Vagina (tissue), 2 donors: ENCODE results near the gene CSTF1. TPM values are rescaled to one million over a fixed set of nuclear protein-coding genes. Genes with fewer than 3 reads are reported as not detected.
A peak's percentile ranks its signal among the peaks of the same experiment; 100 is the strongest.

Source experiments
- DNase-seq, 2 donors: peaks; one replicate each; pipeline ENCODE4 v3.0.0-alpha.2; 2017; ENCODE audit errors: extremely low spot score in 2 of 2
- H3K27ac ChIP-seq: fragments of 200-600 bp; sonication (generic); one replicate; pipeline ENCODE4 v1.5.1; 2019
- H3K27me3 ChIP-seq: fragments of 200-600 bp; sonication (generic); one replicate; pipeline ENCODE4 v1.5.1; 2019
- H3K36me3 ChIP-seq, 2 donors: fragments of 200-600 bp; sonication (generic); one replicate each; pipeline ENCODE4 v1.5.1; 2017 to 2019
- H3K4me1 ChIP-seq: fragments of 200-600 bp; sonication (generic); one replicate; pipeline ENCODE4 v1.5.1; 2019
- H3K4me3 ChIP-seq, 2 donors: fragments of 200-600 bp; sonication (generic); 1 replicate in 1 of 2; 2 replicates in 1 of 2; pipeline ENCODE4 v1.5.1; 2016 to 2019
- H3K9me3 ChIP-seq: fragments of 200-600 bp; sonication (generic); one replicate; pipeline ENCODE4 v1.5.1; 2019
- CTCF ChIP-seq, 3 experiments: fragments of 450-650 bp in 2 of 3; fragments of 200-600 bp in 1 of 3; sonication (generic) in 1 of 3; IDR thresholded peaks; one replicate each; pipeline ENCODE4 v1.5.1; 2017 to 2019; ENCODE audit warnings: antibody characterized with exemption in 3 of 3, mild to moderate bottlenecking in 2 of 3, moderate library complexity in 2 of 3
- POLR2A ChIP-seq, 2 donors: fragments of 450-650 bp; IDR thresholded peaks; one replicate each; pipeline ENCODE4 v1.6.1; 2017; ENCODE audit warnings: antibody characterized with exemption in 2 of 2, mild to moderate bottlenecking in 2 of 2, moderate library complexity in 2 of 2
- POLR2AphosphoS5 ChIP-seq, 2 donors: sonication (generic); formaldehyde crosslinking; IDR thresholded peaks; one replicate each; pipeline ENCODE4 v1.9.0; 2017; ENCODE audit warnings: antibody characterized with exemption in 2 of 2, mild to moderate bottlenecking in 2 of 2, low read depth in 1 of 2; ENCODE audit not compliant: insufficient read depth in 1 of 2
- intact Hi-C: fragments of 100-400 bp; cut with DNase I; formaldehyde crosslinking; loops from one replicate; pipeline ENCODE4 v1.15.1; 2023
- total RNA-seq: library from RNA; depleted of rRNA; stranded (reverse); fragments of >200 nt; gene quantifications from one replicate; pipeline ENCODE4 v1.2.3, GENCODE V29; 2016

Gene CSTF1
- total RNA-seq, 1 donor from 2014 or later = 27.0 TPM

GRCh38 chr20:56376331-56376730 is 16.1 kb upstream of the CSTF1 start:
- intact Hi-C loops = no loop called here

GRCh38 chr20:56378386-56378785 is 14.1 kb upstream of the CSTF1 start:
- DNase-seq = no peak
- H3K27me3 ChIP-seq = no peaks in the 10 kb centered on the region
- H3K27ac ChIP-seq = no peak overlapping the region
- intact Hi-C loops = no loop called here
- no peaks in the 10 kb centered on the region for H3K9me3 ChIP-seq
- H3K4me1 ChIP-seq = no peaks in the 10 kb centered on the region
- no peak overlapping the region for H3K4me3 ChIP-seq
- TF ChIP-seq POLR2AphosphoS5 (IDR thresholded peaks at IDR 0.05; ENCODE audit: insufficient read depth in 1 of 2, low read depth in 1 of 2) (no peak), CTCF (IDR thresholded peaks at IDR 0.05) (no peak), POLR2A (IDR thresholded peaks at IDR 0.05) (no peak)
- H3K36me3 ChIP-seq = no peaks in the 10 kb centered on the region

More at GRCh38 chr20:56376331-56376730, 16.1 kb upstream of the CSTF1 start:
- no peaks in the 10 kb centered on the region for H3K27me3 ChIP-seq
- no peak for TF ChIP-seq POLR2A (IDR thresholded peaks at IDR 0.05)
- TF ChIP-seq CTCF (IDR thresholded peaks at IDR 0.05) = no peak
- TF ChIP-seq POLR2AphosphoS5 (IDR thresholded peaks at IDR 0.05; ENCODE audit: insufficient read depth in 1 of 2, low read depth in 1 of 2) = no peak
- H3K4me1 ChIP-seq = no peaks in the 10 kb centered on the region
- no peak overlapping the region for H3K27ac ChIP-seq
- no peak for DNase-seq
- H3K36me3 ChIP-seq = no peaks in the 10 kb centered on the region
- H3K4me3 ChIP-seq = no peak overlapping the region
- no peaks in the 10 kb centered on the region for H3K9me3 ChIP-seq

- no peak overlapping the region for H3K4me3 ChIP-seq
- DNase-seq = no peak
- no peak overlapping the region for H3K27ac ChIP-seq
- H3K4me1 ChIP-seq = no peaks in the 10 kb centered on the region
- no peak for TF ChIP-seq POLR2A (IDR thresholded peaks at IDR 0.05)
- no peak for TF ChIP-seq CTCF (IDR thresholded peaks at IDR 0.05)
- no peak for TF ChIP-seq POLR2AphosphoS5 (IDR thresholded peaks at IDR 0.05; ENCODE audit: insufficient read depth in 1 of 2, low read depth in 1 of 2)
- intact Hi-C loops = no loop called here
- H3K27me3 ChIP-seq = no peaks in the 10 kb centered on the region
- H3K36me3 ChIP-seq = no peaks in the 10 kb centered on the region
- no peaks in the 10 kb centered on the region for H3K9me3 ChIP-seq
These were observed 12.1 kb upstream of the CSTF1 start for GRCh38 chr20:56380375-56380774.

- no peaks in the 10 kb centered on the region for H3K4me1 ChIP-seq
- no peaks in the 10 kb centered on the region for H3K36me3 ChIP-seq
- intact Hi-C loops = no loop called here
- no peak overlapping the region for H3K4me3 ChIP-seq
- H3K27ac ChIP-seq = no peak overlapping the region
- no peak for DNase-seq
- H3K27me3 ChIP-seq = no peaks in the 10 kb centered on the region
- H3K9me3 ChIP-seq = no peaks in the 10 kb centered on the region
- TF ChIP-seq POLR2A (IDR thresholded peaks at IDR 0.05) (no peak), POLR2AphosphoS5 (IDR thresholded peaks at IDR 0.05; ENCODE audit: insufficient read depth in 1 of 2, low read depth in 1 of 2) (no peak), CTCF (IDR thresholded peaks at IDR 0.05) (no peak)
These were observed 10.9 kb upstream of the CSTF1 start for GRCh38 chr20:56381501-56381900.

GRCh38 chr20:56382696-56383095 is 9.7 kb upstream of the CSTF1 start:
- peak in 1 of 2 donors; percentile 18 for DNase-seq
- no peak overlapping the region for H3K4me3 ChIP-seq
- H3K4me1 ChIP-seq = no peaks in the 10 kb centered on the region
- intact Hi-C loops = no loop called here
- TF ChIP-seq CTCF (IDR thresholded peaks at IDR 0.05) (no peak), POLR2A (IDR thresholded peaks at IDR 0.05) (no peak)
- no peaks in the 10 kb centered on the region for H3K36me3 ChIP-seq
- H3K27ac ChIP-seq = no peak overlapping the region
- no peaks in the 10 kb centered on the region for H3K9me3 ChIP-seq
- H3K27me3 ChIP-seq = no peaks in the 10 kb centered on the region
